Panc1 (cell line): ENCODE data around the gene FAM13A. TPM values are rescaled to one million over a fixed set of nuclear protein-coding genes. Genes with fewer than 3 reads are reported as not detected.

Source experiments
- ATAC-seq: fragments of 200-7000 bp; cut with Tn5 transposase; 2 replicates; pipeline ENCODE4 v1.9.1; 2020; ENCODE audit warnings: mild to moderate bottlenecking, moderate library complexity
- BruUV-seq: library from RNA; stranded (reverse); fragments of 400-500 nt; replicated peaks from 2 replicates; lab custom pipeline; 2021; lab: Mats Ljungman, UMichigan
- CTCF ChIA-PET: fragments of 300-600 bp; sonication (Branson Sonifier 250); formaldehyde crosslinking; loops from one replicate; lab custom pipeline; 2022; ENCODE audit warnings: antibody characterized with exemption; lab: Charles Lee
- POLR2A ChIA-PET: fragments of 300-600 bp; sonication (Branson Sonifier 250); formaldehyde crosslinking; loops from one replicate; lab custom pipeline; 2022; ENCODE audit warnings: antibody characterized with exemption; lab: Charles Lee
- DNase-seq: peaks from one replicate; pipeline ENCODE4 v3.0.0-alpha.2; 2010; ENCODE audit warnings: low read depth, low spot score
- H3K27ac ChIP-seq: 2 replicates; pipeline ENCODE4 v1.5.1; 2011; ENCODE audit warnings: mild to moderate bottlenecking, low read length, inconsistent platforms
- H3K27me3 ChIP-seq: fragments of 200-500 bp; sonication (Bioruptor generic); 2 replicates; pipeline ENCODE4 v1.6.0; 2014; ENCODE audit warnings: low read length, inconsistent platforms; ENCODE audit not compliant: control insufficient read depth, insufficient read depth
- H3K36me3 ChIP-seq: fragments of 200-500 bp; sonication (Bioruptor generic); 2 replicates; pipeline ENCODE4 v1.5.1; 2014; ENCODE audit warnings: inconsistent platforms, mild to moderate bottlenecking, low read length, moderate library complexity; ENCODE audit not compliant: control insufficient read depth, insufficient read depth
- H3K4me1 ChIP-seq: 2 replicates; pipeline ENCODE4 v1.5.1; 2011; ENCODE audit warnings: inconsistent platforms, mild to moderate bottlenecking, low read length, moderate library complexity; ENCODE audit not compliant: control insufficient read depth, insufficient read depth
- H3K4me3 ChIP-seq, 2 experiments: 2 replicates each; pipeline ENCODE4 v1.5.1; 2011 to 2012; ENCODE audit warnings: low read depth in 2 of 2, low read length in 2 of 2, mild to moderate bottlenecking in 2 of 2, inconsistent platforms in 1 of 2, moderate library complexity in 1 of 2
- H3K9me3 ChIP-seq: fragments of 200-500 bp; sonication (Bioruptor generic); 2 replicates; pipeline ENCODE4 v1.5.1; 2014; ENCODE audit warnings: low read depth, mild to moderate bottlenecking, inconsistent platforms, low read length, moderate library complexity; ENCODE audit not compliant: control insufficient read depth, insufficient read depth
- POLR2AphosphoS5 ChIP-seq: IDR thresholded peaks from 2 replicates; pipeline ENCODE4 v1.6.1; 2012; ENCODE audit warnings: mild to moderate bottlenecking, low read depth, low read length, moderate library complexity
- SIN3A ChIP-seq: IDR thresholded peaks from 2 replicates; pipeline ENCODE4 v1.6.1; 2012; ENCODE audit warnings: low read depth, mild to moderate bottlenecking, low read length, moderate library complexity, borderline replicate concordance; ENCODE audit not compliant: insufficient read depth
- TCF7L2 ChIP-seq: IDR thresholded peaks from 2 replicates; pipeline ENCODE4 v1.6.1; 2011; ENCODE audit warnings: mild to moderate bottlenecking, low read depth, low read length, inconsistent platforms
- in situ Hi-C: cut with HindIII; loops from 2 replicates; pipeline ENCODE4 v1.10.0; 2016; ENCODE audit warnings: low sequenced_read_pairs, low pct_unique_long_range_greater_than_20kb
- intact Hi-C: fragments of 100-400 bp; cut with micrococcal nuclease; formaldehyde crosslinking; loops from one replicate; pipeline ENCODE4 v1.10.0; 2022; ENCODE audit not compliant: unreplicated experiment
- total RNA-seq: library from RNA; stranded (reverse); gene quantifications from one replicate; pipeline ENCODE4 v1.2.1, GENCODE V29; 2021; ENCODE audit not compliant: unreplicated experiment
- TF ChIP-seq, protein P1 (sequence below): fragments of 450-650 bp; IDR thresholded peaks from 2 replicates; pipeline ENCODE4 v1.5.1; 2017; ENCODE audit warnings: mild to moderate bottlenecking
- TF ChIP-seq, protein P2 (sequence below), 2 experiments: IDR thresholded peaks; 2 replicates each; pipeline ENCODE4 v1.6.1; 2011 to 2012; ENCODE audit warnings: low read depth in 2 of 2, control low read depth in 1 of 2, low read length in 1 of 2, mild to moderate bottlenecking in 1 of 2, moderate library complexity in 1 of 2; ENCODE audit not compliant: insufficient read depth in 1 of 2

Gene FAM13A
- total RNA-seq, 1 experiment from 2014 or later = 5.8 TPM

DNA sequence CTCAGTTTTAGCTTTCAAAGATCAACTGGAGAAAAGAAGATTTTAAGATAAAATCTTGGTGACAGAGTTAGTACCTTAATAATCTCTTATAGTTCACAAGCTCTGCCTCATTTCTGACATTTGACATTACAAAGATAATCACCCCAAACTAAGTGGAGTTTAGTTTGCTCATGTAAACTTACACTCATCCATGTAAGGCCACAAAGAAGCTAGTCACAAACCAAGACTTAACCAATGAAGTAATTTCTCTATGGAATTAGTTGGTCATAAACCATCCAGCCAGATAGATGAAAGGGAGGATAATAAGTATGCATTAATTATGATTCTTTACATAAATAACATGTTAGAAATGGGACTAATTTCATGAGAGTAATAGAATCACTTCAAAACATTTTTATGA is 159.2 kb downstream of the FAM13A start:
- H3K4me1 ChIP-seq = no peaks in the 10 kb centered on the region
- H3K4me3 ChIP-seq = no peak overlapping the region
- H3K27me3 ChIP-seq = no peaks in the 10 kb centered on the region
- H3K9me3 ChIP-seq = no peaks in the 10 kb centered on the region
- intact Hi-C loops (no loop called here), in situ Hi-C loops (no loop called here)
- CTCF ChIA-PET = no interaction called here
- BruUV-seq = no TSS peak
- H3K27ac ChIP-seq = no peak overlapping the region
- TF ChIP-seq TCF7L2 (no peak), SIN3A (no peak), POLR2AphosphoS5 (no peak)
- TF ChIP-seq, protein P1, sequence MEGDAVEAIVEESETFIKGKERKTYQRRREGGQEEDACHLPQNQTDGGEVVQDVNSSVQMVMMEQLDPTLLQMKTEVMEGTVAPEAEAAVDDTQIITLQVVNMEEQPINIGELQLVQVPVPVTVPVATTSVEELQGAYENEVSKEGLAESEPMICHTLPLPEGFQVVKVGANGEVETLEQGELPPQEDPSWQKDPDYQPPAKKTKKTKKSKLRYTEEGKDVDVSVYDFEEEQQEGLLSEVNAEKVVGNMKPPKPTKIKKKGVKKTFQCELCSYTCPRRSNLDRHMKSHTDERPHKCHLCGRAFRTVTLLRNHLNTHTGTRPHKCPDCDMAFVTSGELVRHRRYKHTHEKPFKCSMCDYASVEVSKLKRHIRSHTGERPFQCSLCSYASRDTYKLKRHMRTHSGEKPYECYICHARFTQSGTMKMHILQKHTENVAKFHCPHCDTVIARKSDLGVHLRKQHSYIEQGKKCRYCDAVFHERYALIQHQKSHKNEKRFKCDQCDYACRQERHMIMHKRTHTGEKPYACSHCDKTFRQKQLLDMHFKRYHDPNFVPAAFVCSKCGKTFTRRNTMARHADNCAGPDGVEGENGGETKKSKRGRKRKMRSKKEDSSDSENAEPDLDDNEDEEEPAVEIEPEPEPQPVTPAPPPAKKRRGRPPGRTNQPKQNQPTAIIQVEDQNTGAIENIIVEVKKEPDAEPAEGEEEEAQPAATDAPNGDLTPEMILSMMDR = no peak
- TF ChIP-seq, protein P2, sequence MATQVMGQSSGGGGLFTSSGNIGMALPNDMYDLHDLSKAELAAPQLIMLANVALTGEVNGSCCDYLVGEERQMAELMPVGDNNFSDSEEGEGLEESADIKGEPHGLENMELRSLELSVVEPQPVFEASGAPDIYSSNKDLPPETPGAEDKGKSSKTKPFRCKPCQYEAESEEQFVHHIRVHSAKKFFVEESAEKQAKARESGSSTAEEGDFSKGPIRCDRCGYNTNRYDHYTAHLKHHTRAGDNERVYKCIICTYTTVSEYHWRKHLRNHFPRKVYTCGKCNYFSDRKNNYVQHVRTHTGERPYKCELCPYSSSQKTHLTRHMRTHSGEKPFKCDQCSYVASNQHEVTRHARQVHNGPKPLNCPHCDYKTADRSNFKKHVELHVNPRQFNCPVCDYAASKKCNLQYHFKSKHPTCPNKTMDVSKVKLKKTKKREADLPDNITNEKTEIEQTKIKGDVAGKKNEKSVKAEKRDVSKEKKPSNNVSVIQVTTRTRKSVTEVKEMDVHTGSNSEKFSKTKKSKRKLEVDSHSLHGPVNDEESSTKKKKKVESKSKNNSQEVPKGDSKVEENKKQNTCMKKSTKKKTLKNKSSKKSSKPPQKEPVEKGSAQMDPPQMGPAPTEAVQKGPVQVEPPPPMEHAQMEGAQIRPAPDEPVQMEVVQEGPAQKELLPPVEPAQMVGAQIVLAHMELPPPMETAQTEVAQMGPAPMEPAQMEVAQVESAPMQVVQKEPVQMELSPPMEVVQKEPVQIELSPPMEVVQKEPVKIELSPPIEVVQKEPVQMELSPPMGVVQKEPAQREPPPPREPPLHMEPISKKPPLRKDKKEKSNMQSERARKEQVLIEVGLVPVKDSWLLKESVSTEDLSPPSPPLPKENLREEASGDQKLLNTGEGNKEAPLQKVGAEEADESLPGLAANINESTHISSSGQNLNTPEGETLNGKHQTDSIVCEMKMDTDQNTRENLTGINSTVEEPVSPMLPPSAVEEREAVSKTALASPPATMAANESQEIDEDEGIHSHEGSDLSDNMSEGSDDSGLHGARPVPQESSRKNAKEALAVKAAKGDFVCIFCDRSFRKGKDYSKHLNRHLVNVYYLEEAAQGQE (IDR thresholded peaks at IDR 0.05; ENCODE audit: insufficient read depth in 1 of 2, low read depth in 2 of 2, low read length in 1 of 2) = no peak
- ATAC-seq (no peak), DNase-seq (no peak)
- no peaks in the 10 kb centered on the region for H3K36me3 ChIP-seq
- POLR2A ChIA-PET = no interaction called here

DNA sequence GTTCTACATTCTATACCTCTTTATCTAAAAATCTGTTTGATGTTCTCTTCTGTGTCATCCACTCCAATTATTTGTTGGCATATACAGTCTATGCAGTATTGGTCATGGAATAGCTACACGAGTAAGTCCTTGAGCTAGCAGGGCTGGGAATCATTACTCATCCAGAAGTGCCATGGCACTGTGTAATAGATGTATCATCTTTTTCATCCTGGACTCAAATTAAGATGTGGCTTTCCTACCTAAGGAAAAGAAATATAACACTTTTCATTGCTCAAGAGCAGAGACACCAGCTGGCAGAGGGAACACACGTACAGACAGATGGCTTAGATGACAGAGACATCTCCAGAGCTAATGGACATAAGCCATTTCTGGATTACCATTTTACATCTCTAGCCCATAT is 159.8 kb downstream of the FAM13A start:
- intact Hi-C loops = no loop called here
- DNase-seq (no peak), ATAC-seq (no peak)
- Histone ChIP-seq H3K36me3 (no peaks in the 10 kb centered on the region), H3K4me1 (no peaks in the 10 kb centered on the region), H3K9me3 (no peaks in the 10 kb centered on the region), H3K4me3 (no peak overlapping the region), H3K27me3 (no peaks in the 10 kb centered on the region), H3K27ac (no peak overlapping the region)
- in situ Hi-C loops = no loop called here
- no TSS peak for BruUV-seq
- no peak for TF ChIP-seq SIN3A
- TF ChIP-seq, protein P2 (IDR thresholded peaks at IDR 0.05; ENCODE audit: insufficient read depth in 1 of 2, low read depth in 2 of 2, low read length in 1 of 2) = no peak
- TF ChIP-seq POLR2AphosphoS5 = no peak
- no peak for TF ChIP-seq TCF7L2
- TF ChIP-seq, protein P1 = no peak
- ChIA-PET POLR2A (no interaction called here), CTCF (no interaction called here)
